HepG2 (cell line): Measurements from ENCODE around the gene TRAF4. TPM values are rescaled to one million over a fixed set of nuclear protein-coding genes. Genes with fewer than 3 reads are reported as not detected.

Experiments used
- CAMTA2 ChIP-seq: sonication (generic); formaldehyde crosslinking; IDR thresholded peaks from 2 replicates; pipeline ENCODE4 v1.4.0; 2020; ENCODE audit warnings: mild to moderate bottlenecking, missing genetic modification reagents, borderline replicate concordance
- CBX5 ChIP-seq: sonication (generic); formaldehyde crosslinking; IDR thresholded peaks from 2 replicates; pipeline ENCODE4 v1.4.0; 2020; ENCODE audit warnings: missing genetic modification reagents, borderline replicate concordance
- ELF1 ChIP-seq: sonication (generic); formaldehyde crosslinking; IDR thresholded peaks from 2 replicates; pipeline ENCODE4 v1.4.0; 2020; ENCODE audit warnings: missing genetic modification reagents
- GABPB1 ChIP-seq: IDR thresholded peaks from 2 replicates; pipeline ENCODE4 v1.6.1; 2016; ENCODE audit warnings: mild to moderate bottlenecking, missing genetic modification reagents, moderate library complexity, missing compliant biosample characterization
- IKZF1 ChIP-seq: fragments of 450-650 bp; IDR thresholded peaks from 2 replicates; pipeline ENCODE4 v1.7.1; 2016
- KDM6A ChIP-seq: IDR thresholded peaks from 2 replicates; pipeline ENCODE4 v1.6.1; 2016; ENCODE audit warnings: low read depth
- MBD4 ChIP-seq: IDR thresholded peaks from 2 replicates; pipeline ENCODE4 v1.6.1; 2012; ENCODE audit warnings: low read length, inconsistent platforms, borderline replicate concordance
- SOX13 ChIP-seq, 3 experiments: fragments of 450-650 bp in 1 of 3; sonication (generic) in 1 of 3; formaldehyde crosslinking in 1 of 3; IDR thresholded peaks in 2 of 3; conservative IDR thresholded peaks in 1 of 3; 2 replicates each; pipeline versions ENCODE4 v1.5.0 to v1.6.1; 2016 to 2020; ENCODE audit warnings: antibody characterized with exemption in 1 of 3, mild to moderate bottlenecking in 1 of 3, missing compliant biosample characterization in 1 of 3, missing genetic modification reagents in 1 of 3, moderate library complexity in 1 of 3
- ZBTB34 ChIP-seq: sonication (generic); formaldehyde crosslinking; IDR thresholded peaks from 2 replicates; pipeline ENCODE4 v1.8.0; 2022; ENCODE audit warnings: mild to moderate bottlenecking, missing genetic modification reagents
- ZKSCAN5 ChIP-seq: sonication (generic); formaldehyde crosslinking; IDR thresholded peaks from 2 replicates; pipeline ENCODE4 v1.5.1; 2020; ENCODE audit warnings: mild to moderate bottlenecking, missing genetic modification reagents
- ZNF512B ChIP-seq: sonication (generic); formaldehyde crosslinking; IDR thresholded peaks from 2 replicates; pipeline ENCODE4 v1.5.1; 2020; ENCODE audit warnings: missing genetic modification reagents, mild to moderate bottlenecking, borderline replicate concordance
- ZNF737 ChIP-seq: sonication (generic); formaldehyde crosslinking; IDR thresholded peaks from 2 replicates; pipeline ENCODE4 v1.5.0; 2020; ENCODE audit warnings: missing genetic modification reagents, mild to moderate bottlenecking, borderline replicate concordance
- polyA plus RNA-seq, 8 experiments: library from polyadenylated mRNA; depleted of rRNA in 3 of 8; stranded (reverse) in 7 of 8; unstranded in 1 of 8; fragments of >200 nt; fragmentation: Illumina TruSeq in 4 of 8; extraction: Trizol in 4 of 8; gene quantifications; 2 replicates each; pipeline versions ENCODE4 v1.2.1 to v1.2.3, GENCODE V29; 2011 to 2016; ENCODE audit warnings: low read depth in 4 of 8, missing spikeins in 1 of 8, mixed read lengths in 1 of 8; ENCODE audit not compliant: insufficient read depth in 1 of 8
- total RNA-seq, 5 experiments: library from RNA; depleted of rRNA; stranded (reverse); fragments of >200 nt; fragmentation: Illumina TruSeq; extraction: Trizol; gene quantifications; 2 replicates each; pipeline ENCODE4 v1.2.3, GENCODE V29; 2016; ENCODE audit warnings: low read depth in 1 of 5
- TF ChIP-seq, protein P1 (sequence below), 2 experiments: fragments of 450-650 bp in 1 of 2; sonication (generic) in 1 of 2; formaldehyde crosslinking in 1 of 2; IDR thresholded peaks; 2 replicates each; pipeline versions ENCODE4 v1.6.1 to v1.8.0; 2016 to 2022; ENCODE audit warnings: antibody characterized with exemption in 1 of 2, mild to moderate bottlenecking in 1 of 2, missing genetic modification reagents in 1 of 2
- TF ChIP-seq, protein P2 (sequence below): IDR thresholded peaks from 2 replicates; pipeline ENCODE4 v1.6.1; 2018; ENCODE audit warnings: missing genetic modification reagents, mild to moderate bottlenecking, missing compliant biosample characterization

Gene TRAF4
- total and polyA plus RNA-seq, 2 of the 13 experiments (the other 11 are each of a cell fraction or from before 2014, with no cell fraction given): 86.0 to 89.9 TPM

GRCh38 chr17:28788100-28788499 is 44.3 kb downstream of the TRAF4 start (continued):
- TF ChIP-seq ELF1 (CRISPR knock-in tag) (no peak), CBX5 (CRISPR knock-in tag) (0 out of 2 replicates have a peak, but pooled peaks have one; percentile 54), MBD4 (no peak), CAMTA2 (CRISPR knock-in tag) (no peak), ZNF737 (no peak), KDM6A (CRISPR knock-in tag) (0 out of 2 replicates have a peak, but pooled peaks have one; percentile 34), ZKSCAN5 (CRISPR knock-in tag) (no peak), SOX13 (IDR thresholded peaks at IDR 0.05) (no peak), SOX13 (CRISPR knock-in tag; conservative IDR thresholded peaks at IDR 0.05 in 1 of 2, IDR thresholded peaks at IDR 0.05 in 1 of 2) (peak in 1 of 2 experiments; percentile 67; a peak in 2 of 4 replicates), GABPB1 (CRISPR knock-in tag) (peak; percentile 41; the same call in 1 of the 2 replicates), IKZF1 (no peak), ZBTB34 (CRISPR knock-in tag) (no peak), ZNF512B (CRISPR knock-in tag) (no peak)
- TF ChIP-seq, protein P1, sequence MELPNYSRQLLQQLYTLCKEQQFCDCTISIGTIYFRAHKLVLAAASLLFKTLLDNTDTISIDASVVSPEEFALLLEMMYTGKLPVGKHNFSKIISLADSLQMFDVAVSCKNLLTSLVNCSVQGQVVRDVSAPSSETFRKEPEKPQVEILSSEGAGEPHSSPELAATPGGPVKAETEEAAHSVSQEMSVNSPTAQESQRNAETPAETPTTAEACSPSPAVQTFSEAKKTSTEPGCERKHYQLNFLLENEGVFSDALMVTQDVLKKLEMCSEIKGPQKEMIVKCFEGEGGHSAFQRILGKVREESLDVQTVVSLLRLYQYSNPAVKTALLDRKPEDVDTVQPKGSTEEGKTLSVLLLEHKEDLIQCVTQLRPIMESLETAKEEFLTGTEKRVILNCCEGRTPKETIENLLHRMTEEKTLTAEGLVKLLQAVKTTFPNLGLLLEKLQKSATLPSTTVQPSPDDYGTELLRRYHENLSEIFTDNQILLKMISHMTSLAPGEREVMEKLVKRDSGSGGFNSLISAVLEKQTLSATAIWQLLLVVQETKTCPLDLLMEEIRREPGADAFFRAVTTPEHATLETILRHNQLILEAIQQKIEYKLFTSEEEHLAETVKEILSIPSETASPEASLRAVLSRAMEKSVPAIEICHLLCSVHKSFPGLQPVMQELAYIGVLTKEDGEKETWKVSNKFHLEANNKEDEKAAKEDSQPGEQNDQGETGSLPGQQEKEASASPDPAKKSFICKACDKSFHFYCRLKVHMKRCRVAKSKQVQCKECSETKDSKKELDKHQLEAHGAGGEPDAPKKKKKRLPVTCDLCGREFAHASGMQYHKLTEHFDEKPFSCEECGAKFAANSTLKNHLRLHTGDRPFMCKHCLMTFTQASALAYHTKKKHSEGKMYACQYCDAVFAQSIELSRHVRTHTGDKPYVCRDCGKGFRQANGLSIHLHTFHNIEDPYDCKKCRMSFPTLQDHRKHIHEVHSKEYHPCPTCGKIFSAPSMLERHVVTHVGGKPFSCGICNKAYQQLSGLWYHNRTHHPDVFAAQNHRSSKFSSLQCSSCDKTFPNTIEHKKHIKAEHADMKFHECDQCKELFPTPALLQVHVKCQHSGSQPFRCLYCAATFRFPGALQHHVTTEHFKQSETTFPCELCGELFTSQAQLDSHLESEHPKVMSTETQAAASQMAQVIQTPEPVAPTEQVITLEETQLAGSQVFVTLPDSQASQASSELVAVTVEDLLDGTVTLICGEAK (IDR thresholded peaks at IDR 0.05): no peak
- TF ChIP-seq, protein P1 (CRISPR knock-in tag; IDR thresholded peaks at IDR 0.05): no peak
- TF ChIP-seq, protein P2, sequence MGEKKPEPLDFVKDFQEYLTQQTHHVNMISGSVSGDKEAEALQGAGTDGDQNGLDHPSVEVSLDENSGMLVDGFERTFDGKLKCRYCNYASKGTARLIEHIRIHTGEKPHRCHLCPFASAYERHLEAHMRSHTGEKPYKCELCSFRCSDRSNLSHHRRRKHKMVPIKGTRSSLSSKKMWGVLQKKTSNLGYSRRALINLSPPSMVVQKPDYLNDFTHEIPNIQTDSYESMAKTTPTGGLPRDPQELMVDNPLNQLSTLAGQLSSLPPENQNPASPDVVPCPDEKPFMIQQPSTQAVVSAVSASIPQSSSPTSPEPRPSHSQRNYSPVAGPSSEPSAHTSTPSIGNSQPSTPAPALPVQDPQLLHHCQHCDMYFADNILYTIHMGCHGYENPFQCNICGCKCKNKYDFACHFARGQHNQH (CRISPR knock-in tag): no peak
